NCI-H2227 (cell line): ENCODE results near the gene ADGRF3.
"Not testable (repeated sequence)": the region's sequence is repeated elsewhere in the genome, so short reads cannot be mapped to it uniquely, and the experiment has no call there.

Experiments
- DNase-seq: peaks from one replicate; lab custom pipeline; 2025; ENCODE audit not compliant: unreplicated experiment; lab: John Stamatoyannopoulos, UW

ADGRF3 gene

DNA sequence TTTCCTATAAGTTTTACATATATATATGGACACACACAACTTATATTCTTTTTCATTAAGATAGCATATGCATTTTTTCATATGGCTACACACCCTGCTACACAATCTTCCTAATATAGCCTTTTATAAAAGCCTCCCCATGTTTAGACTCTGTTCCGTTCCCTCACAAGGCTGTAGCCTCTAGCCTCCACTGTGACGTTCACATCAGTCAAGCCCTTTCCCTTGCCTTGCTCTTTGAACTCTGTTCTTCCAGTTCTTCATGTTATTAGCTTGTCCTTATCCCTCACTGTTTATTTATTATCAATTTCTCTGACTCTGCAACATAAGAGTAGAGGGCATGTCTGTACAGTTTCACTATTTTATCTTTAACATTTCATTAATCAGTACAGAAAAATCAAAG, 63.0 kb downstream of the ADGRF3 start:
- no peak for DNase-seq

DNA sequence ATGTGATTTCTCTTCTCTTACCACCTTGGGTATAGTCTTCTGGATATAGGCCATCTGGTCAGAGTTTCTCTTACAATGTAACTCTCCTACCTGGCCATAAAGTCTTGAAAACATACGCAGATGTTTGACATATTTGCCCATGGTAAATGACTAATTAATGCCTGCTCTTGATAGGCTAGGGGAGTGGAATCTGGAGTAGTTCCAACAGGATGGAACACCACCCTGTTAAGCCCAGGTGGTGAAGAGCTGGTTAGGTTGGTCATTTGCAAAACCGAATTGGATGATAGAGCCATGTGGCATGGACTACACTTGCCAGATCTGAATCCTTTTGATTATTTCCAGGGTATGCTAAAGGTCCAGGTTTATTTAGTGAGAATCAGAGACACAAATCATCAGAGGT, 65.4 kb downstream of the ADGRF3 start:
- no peak for DNase-seq

DNA sequence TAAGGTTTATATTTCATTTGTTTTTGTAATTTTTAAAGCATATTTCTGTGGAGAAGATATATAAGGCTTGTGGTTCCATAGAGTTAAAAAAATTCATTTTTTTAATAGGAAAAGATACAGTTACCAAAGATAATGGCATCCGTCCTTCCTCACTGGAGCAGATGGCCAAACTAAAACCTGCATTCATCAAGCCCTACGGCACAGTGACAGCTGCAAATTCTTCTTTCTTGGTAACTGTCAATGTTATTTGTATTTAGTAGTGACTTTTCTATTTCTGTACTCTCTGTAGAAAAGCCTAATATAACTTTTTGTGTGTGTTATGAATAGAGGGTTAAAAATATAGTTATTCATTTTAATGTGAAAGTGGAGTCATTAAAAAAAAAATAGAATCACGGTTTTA, 66.7 kb downstream of the ADGRF3 start:
- DNase-seq, result no peak

DNA sequence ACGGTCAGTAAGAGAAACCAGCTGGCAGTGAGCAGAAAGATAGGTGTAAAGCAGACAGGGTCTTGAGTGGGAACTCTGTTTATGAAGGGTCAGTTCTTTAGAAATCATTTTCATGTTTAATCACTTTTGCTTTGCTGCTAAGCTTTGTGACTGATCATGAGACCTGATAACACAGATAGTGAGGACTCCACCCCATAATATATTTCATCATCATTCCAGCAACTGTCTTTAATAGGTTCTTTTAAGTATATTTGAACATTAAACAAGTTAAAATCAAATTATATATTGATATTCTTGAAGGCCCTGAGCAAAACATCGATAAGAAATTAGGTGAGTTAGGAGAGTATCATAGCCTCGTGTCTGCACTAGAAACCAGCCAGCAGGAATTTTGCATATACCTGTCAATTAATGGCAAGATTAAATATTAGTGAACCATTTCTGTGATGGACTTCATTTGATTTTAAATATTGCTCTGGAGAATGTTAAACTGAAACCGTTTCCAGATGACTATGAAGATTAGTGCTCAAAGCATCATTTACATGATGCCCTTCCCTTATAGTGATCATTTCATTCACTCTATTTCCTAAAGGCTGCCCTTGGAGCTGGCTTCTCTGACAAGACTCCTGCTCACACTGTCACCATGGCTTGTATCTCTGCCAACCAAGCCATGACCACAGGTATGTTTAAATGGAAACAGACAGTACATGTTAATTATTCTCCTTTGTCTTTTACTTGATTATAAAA, 69.9 kb downstream of the ADGRF3 start:
- DNase-seq, result no peak

DNA sequence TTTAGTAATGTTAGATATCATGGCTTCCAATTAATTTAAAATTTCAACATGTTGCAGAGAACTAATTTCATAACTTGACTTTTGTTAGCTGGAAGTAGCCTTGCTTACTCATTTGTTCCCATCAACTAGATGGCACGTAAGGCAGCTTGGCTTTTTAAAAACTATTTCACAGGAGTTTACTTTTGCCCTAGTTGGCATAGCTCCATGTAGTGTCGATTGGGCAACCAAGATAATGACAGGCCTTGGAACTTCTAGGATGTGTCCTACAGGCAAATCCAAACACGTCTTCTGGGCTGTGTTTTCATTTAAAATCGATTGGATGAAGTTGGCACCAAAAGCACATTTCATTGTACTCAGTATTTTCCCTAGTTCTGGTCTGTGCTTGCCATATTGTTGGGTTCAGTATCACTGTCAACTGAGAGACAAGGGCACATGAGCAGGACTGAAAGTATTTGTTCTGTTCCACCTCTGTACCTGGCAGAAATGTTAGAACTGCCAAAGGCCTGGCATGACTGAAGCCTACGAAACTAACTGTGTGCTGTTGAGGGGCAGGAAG, 72.5 kb downstream of the ADGRF3 start:
- DNase-seq, result peak; percentile 30

DNA sequence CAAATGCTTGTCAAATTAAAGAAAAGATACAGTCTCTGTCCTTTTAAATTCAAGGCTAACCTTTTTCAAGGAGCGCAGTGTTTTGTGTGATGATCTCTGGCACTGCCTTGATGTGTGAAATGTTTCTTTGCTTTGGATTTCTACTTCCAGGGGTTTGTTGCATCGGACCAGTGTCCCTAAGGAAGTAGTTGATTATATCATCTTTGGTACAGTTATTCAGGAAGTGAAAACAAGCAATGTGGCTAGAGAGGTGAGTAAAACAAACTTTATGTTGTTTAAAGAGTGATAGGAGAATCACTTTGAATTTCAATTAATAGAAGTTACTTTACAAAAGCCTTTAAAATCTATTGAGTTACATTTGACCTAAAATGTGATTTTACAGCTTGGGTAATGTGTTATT, 73.1 kb downstream of the ADGRF3 start:
- no peak for DNase-seq

DNA sequence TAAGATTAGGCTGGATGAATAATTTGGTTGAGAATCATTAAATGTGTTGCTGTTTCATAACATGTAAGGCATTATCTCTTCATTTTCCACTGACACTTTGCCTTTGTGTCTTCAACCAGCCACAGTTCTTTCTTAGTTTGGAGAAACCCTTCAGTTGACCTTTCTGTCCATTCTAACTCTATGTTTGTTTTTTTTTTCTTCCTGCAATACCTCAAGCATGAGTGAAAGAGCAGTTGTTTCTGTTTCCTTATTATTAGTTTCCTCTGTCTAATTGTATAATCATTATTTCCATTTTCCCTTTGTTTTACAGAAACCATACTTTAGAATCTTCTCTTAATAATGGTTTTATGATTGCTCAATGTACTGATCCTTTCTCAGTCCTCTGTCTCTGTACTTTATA, 76.2 kb downstream of the ADGRF3 start:
- DNase-seq, result no peak

DNA sequence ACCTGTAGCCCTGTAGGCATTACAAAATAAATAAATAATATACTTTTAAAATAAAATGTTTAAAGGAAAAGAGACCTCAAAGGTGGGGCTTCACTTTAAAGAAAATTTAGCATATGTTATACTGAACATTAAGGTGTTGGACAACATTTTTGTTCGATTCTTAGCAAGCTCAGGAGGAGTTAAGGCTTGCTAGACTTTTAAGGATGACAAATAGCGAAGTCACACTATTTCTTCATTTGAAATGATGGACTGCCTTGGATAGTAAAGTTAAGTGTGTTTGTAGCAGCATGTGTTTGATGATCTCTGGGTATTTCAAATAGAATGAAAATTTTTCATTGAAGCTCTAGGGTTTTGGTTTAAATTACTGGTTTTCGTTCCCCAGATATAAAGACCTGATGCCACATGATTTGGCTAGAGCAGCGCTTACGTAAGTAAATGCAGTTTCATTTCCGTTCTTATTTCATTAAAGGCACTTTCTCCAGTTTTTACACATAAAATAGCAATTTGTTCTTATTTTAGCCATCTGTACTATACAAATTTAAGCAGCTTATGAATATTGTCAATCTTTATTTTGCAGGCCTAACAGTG, 76.9 kb downstream of the ADGRF3 start:
- DNase-seq, result no peak

DNA sequence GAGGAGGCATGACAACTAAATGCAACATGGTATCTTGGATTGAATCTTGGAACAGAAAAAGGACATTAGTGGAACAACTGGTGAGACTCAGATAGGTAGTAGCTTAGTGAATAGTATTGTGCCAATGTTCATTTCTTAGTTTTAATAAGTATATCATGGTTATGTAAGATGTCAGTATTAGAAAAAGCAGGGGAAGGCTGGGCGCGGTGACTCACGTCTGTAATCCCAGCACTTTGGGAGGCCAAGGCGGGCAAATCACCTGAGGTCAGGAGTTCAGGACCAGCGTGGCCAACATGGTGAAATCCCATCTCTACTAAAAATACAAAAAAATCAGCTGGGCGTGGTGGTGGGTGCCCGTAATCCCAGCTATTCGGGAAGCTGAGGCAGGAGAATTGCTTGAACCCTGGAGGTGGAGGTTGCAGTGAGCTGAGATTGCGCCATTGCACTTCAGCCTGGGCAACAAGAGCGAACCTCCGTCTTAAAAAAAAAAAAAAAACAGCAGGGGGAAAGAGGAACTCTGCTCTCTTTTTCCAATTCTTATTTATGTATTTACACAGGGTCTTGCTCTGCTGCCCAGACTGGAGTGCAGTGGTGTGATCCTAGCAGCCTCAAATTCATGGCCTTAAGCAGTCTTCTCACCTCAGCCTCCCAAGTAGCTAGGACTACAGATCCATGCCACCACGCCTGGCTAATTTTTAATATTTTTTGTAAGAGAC, 77.8 kb downstream of the ADGRF3 start:
- DNase-seq, result not testable (repeated sequence)

DNA sequence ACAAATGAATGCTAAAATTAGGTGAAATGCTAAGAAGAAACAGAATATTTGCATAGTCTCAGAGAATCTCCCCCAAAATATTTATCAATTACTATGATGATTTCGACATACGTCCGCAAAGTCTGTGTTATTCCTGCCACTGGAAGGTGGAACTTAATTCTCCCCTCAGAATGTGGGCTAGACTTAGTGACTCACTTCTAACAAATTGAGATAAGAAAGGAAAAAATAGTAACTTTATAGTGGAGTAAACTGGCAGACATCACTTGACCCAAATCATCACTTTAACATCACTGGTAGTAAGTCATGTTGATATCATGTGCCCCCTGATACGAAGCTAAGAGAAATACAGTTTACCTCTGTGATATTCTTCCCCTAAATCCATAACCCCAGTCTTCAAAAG, 78.4 kb downstream of the ADGRF3 start:
- no peak for DNase-seq

DNA sequence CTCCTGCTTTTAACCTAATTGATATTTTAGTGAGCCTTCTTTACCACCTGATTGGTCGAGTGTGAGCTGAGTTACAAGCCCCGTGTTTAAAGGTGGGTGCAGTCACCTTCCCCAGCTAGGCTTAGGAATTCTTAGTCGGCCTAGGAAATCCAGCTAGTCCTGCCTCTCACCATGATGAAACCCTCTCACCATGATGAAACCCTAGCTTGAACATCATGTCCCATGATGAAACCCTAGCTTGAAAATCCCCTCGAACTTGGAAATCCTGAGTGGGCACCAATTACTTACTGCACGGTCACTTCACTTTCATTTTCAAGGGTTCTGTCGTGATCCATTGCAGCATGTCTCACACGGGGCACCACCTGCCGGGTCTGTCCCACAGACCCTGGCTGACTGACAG, 87.8 kb downstream of the ADGRF3 start:
- DNase-seq, result not testable (repeated sequence)
